K562 (cell line): Measurements from ENCODE around the gene ASS1. TPM values are rescaled to one million over a fixed set of nuclear protein-coding genes. Genes with fewer than 3 reads are reported as not detected.

Source experiments
- ATAC-seq: fragments of 200-7000 bp; cut with Tn5 transposase; 3 replicates; pipeline ENCODE4 v1.9.1; 2020; ENCODE audit warnings: moderate library complexity
- BruUV-seq: library from RNA; stranded (reverse); fragments of 400-500 nt; replicated peaks from 2 replicates; lab custom pipeline; 2021; lab: Mats Ljungman, UMichigan
- CTCF ChIA-PET: fragments of 300-600 bp; formaldehyde crosslinking; extraction: SDS; loops from one replicate; lab custom pipeline; 2021; ENCODE audit warnings: low intra/inter-chr PET ratio; lab: Yijun Ruan, JAX
- POLR2A ChIA-PET: fragments of 300-600, 350-650 bp; sonication (Branson Sonifier 250); formaldehyde crosslinking; extraction: SDS; loops from one replicate; lab custom pipeline; 2021; ENCODE audit warnings: antibody characterized with exemption, inconsistent platforms; lab: Yijun Ruan, JAX
- DNase-seq, 4 experiments: peaks; one replicate each; pipeline versions ENCODE4 v3.0.0 to v3.0.0-alpha.2; 2011 to 2018; ENCODE audit warnings: low spot score in 3 of 4, mixed read lengths in 3 of 4; ENCODE audit errors: extremely low read depth in 1 of 4
- FAIRE-seq: peaks from 2 replicates; lab custom pipeline; 2011; peaks lifted over from hg19 to GRCh38; lab: Jason Lieb, UNC
- H2AFZ ChIP-seq: 2 replicates; pipeline ENCODE4 v1.6.0; 2011; ENCODE audit warnings: low read depth, low read length, control low read depth, inconsistent platforms
- H3K27ac ChIP-seq: fragments of 200-600 bp; 3 replicates; pipeline ENCODE4 v1.8.0; 2011; ENCODE audit warnings: low read depth, mild to moderate bottlenecking, control low read depth, inconsistent platforms, low read length, moderate library complexity, mixed read lengths; ENCODE audit errors: extremely low read depth
- H3K27me3 ChIP-seq, 2 experiments: fragments of 300-600 bp in 1 of 2; 2 replicates in 1 of 2; 3 replicates in 1 of 2; pipeline versions ENCODE4 v1.6.0 to v1.8.0; 2011; ENCODE audit warnings: inconsistent platforms in 2 of 2, low read length in 2 of 2, mild to moderate bottlenecking in 1 of 2, mixed read lengths in 1 of 2, moderate library complexity in 1 of 2; ENCODE audit not compliant: control insufficient read depth in 2 of 2, insufficient read depth in 2 of 2
- H3K36me3 ChIP-seq: fragments of 300-600 bp; 3 replicates; pipeline ENCODE4 v1.8.0; 2011; ENCODE audit warnings: mild to moderate bottlenecking, low read length, inconsistent platforms; ENCODE audit not compliant: control insufficient read depth, insufficient read depth
- H3K4me1 ChIP-seq, 2 experiments: fragments of 200-600 bp in 1 of 2; replicated peaks in 1 of 2; 2 replicates in 1 of 2; 3 replicates in 1 of 2; pipeline versions ENCODE4 v1.5.1 to v1.8.0; 2011; ENCODE audit warnings: inconsistent platforms in 2 of 2, low read length in 2 of 2, mild to moderate bottlenecking in 1 of 2, mixed read lengths in 1 of 2, moderate library complexity in 1 of 2; ENCODE audit not compliant: control insufficient read depth in 2 of 2, insufficient read depth in 2 of 2
- H3K4me2 ChIP-seq: 2 replicates; pipeline ENCODE4 v1.6.1; 2011; ENCODE audit warnings: low read length, control low read depth, inconsistent platforms, mixed read lengths; ENCODE audit not compliant: insufficient read depth
- H3K4me3 ChIP-seq: fragments of 200-600 bp; sonication (generic), shearing (Covaris generic); 2 replicates; pipeline ENCODE4 v1.5.1; 2016; ENCODE audit warnings: control low read depth, inconsistent platforms
- H3K79me2 ChIP-seq: fragments of 200-600 bp; 3 replicates; pipeline ENCODE4 v1.8.0; 2011; ENCODE audit warnings: low read length, inconsistent platforms; ENCODE audit not compliant: control insufficient read depth, insufficient read depth
- H3K9ac ChIP-seq, 2 experiments: 2 replicates each; pipeline versions ENCODE4 v1.6.0 to v1.6.1; 2011; ENCODE audit warnings: low read depth in 2 of 2, low read length in 2 of 2, control low read depth in 1 of 2, inconsistent platforms in 1 of 2, mild to moderate bottlenecking in 1 of 2, mixed read lengths in 1 of 2; ENCODE audit not compliant: insufficient read depth in 1 of 2
- H3K9me1 ChIP-seq: one replicate; pipeline ENCODE4 v1.6.0; 2011; ENCODE audit warnings: inconsistent platforms, mild to moderate bottlenecking, low read length, moderate library complexity; ENCODE audit not compliant: control insufficient read depth, insufficient read depth
- H3K9me3 ChIP-seq: replicated peaks from 2 replicates; pipeline ENCODE4 v1.5.1; 2011; ENCODE audit warnings: low read depth, low read length, inconsistent platforms; ENCODE audit not compliant: control insufficient read depth, insufficient read depth
- H4K20me1 ChIP-seq: replicated peaks from 2 replicates; pipeline ENCODE4 v1.6.1; 2011; ENCODE audit warnings: low read length, inconsistent platforms, mixed read lengths; ENCODE audit not compliant: control insufficient read depth, insufficient read depth
- CBFA2T2 ChIP-seq: fragments of 450-650 bp; conservative IDR thresholded peaks from 2 replicates; pipeline ENCODE4 v1.6.1; 2017; ENCODE audit warnings: mild to moderate bottlenecking
- HES1 ChIP-seq: fragments of 450-650 bp; IDR thresholded peaks from 2 replicates; pipeline ENCODE4 v1.6.1; 2016; ENCODE audit warnings: low read depth, mild to moderate bottlenecking, moderate library complexity
- POLR2G ChIP-seq: fragments of 200-400 bp; formaldehyde crosslinking; IDR thresholded peaks from 2 replicates; pipeline ENCODE4 v1.6.1; 2017; ENCODE audit warnings: low read depth, mild to moderate bottlenecking, antibody characterized with exemption, low read length, moderate library complexity
- RAD51 ChIP-seq: fragments of 450-650 bp; IDR thresholded peaks from 2 replicates; pipeline ENCODE4 v1.7.1; 2016; ENCODE audit warnings: low read depth, mild to moderate bottlenecking, borderline replicate concordance
- RBFOX2 ChIP-seq: fragments of 200-400 bp; formaldehyde crosslinking; IDR thresholded peaks from 2 replicates; pipeline ENCODE4 v1.6.1; 2017; ENCODE audit warnings: low read depth, mild to moderate bottlenecking, low read length, moderate library complexity
- TFAP4 ChIP-seq: sonication (generic); formaldehyde crosslinking; IDR thresholded peaks from 2 replicates; pipeline ENCODE4 v1.8.0; 2022; ENCODE audit warnings: missing genetic modification reagents, mild to moderate bottlenecking, moderate library complexity, borderline replicate concordance
- WGBS: fragments of 100-300 bp; shearing (Covaris generic); methylation state at CpG from one replicate; pipeline ENCODE4 v1.1.6; 2016; ENCODE audit warnings: low coverage, mixed read lengths; ENCODE audit not compliant: insufficient coverage; ENCODE audit errors: missing lambda C conversion rate; 5-methylcytosine and 5-hydroxymethylcytosine counted together
- in situ Hi-C: fragments of 300-500 bp; cut with MboI; formaldehyde crosslinking; loops from 4 replicates; pipeline ENCODE4 v1.15.0; 2018; ENCODE audit warnings: inconsistent platforms, mixed read lengths
- intact Hi-C: fragments of 100-400 bp; cut with micrococcal nuclease; formaldehyde crosslinking; loops from 2 replicates; pipeline ENCODE4 v1.14.2; 2022
- polyA plus RNA-seq, 8 experiments: library from polyadenylated mRNA; depleted of rRNA in 4 of 8; stranded (reverse) in 5 of 8; unstranded in 3 of 8; fragments of >200 nt; fragmentation: Nextera tagmentation in 2 of 8; fragmentation: Illumina TruSeq in 1 of 8; extraction: Ambion mirVana in 2 of 8; extraction: Trizol in 1 of 8; gene quantifications; 2 replicates each; pipeline versions ENCODE4 v1.2.1 to v1.2.3, GENCODE V29; 2011 to 2014; ENCODE audit warnings: inconsistent platforms in 1 of 8, missing spikeins in 1 of 8
- total RNA-seq, 7 experiments: library from RNA; depleted of rRNA in 6 of 7; stranded (reverse); fragments of >200 nt in 6 of 7; fragmentation: Illumina TruSeq in 2 of 7; extraction: Trizol in 2 of 7; gene quantifications; 2 replicates each; pipeline versions ENCODE4 v1.2.1 to v1.2.3, GENCODE V29; 2011 to 2021; ENCODE audit warnings: low replicate concordance in 1 of 7
- TF ChIP-seq, protein P1 (sequence below): fragments of 450-650 bp; IDR thresholded peaks from 2 replicates; pipeline ENCODE4 v1.6.1; 2016; ENCODE audit warnings: mild to moderate bottlenecking, moderate library complexity

Gene ASS1
- total and polyA plus RNA-seq, 9 of the 15 experiments (the other 6 are each of a cell fraction or from before 2014, with no cell fraction given) = 1.5 to 5.7 (median 3.7) TPM

DNA sequence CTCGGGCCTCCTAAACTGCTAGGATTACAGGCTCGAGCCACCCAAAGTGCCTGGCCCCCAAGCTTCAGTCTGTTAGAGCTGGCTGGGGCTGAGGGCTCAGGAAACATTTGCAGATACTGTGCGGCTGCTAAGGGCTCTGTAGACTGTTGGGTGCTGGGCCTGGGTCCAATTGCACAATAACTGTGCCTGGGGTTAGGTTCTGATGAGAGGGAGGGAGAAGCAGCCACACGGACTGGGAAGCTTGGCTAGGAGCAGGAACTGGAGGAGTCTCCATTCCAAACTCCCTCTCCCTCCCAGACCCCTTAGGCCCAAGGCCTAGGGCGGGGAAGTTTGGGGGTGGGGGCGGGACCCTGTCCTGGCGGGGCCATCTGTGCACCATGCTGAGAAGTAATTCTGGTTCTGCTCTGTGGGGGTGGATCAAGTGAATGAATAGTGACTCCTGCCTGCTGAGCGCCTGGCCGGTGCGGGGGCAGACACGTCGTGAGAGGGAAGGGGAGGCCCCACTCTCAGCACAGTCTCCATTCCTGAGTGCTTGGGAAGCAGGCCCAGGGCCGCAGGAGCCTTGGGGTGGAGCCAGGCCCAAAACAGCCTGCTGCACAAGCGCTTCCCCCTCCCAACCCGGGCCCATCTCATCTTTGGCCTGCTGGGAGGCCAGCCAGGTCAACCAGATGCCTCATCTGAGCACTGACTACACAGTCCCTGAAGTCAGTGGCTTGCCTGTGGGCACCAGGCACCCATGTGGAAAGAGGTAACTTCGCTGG is 1.5 kb downstream of the ASS1 start:
- POLR2A ChIA-PET = interaction anchor here (0.6 to 0.9 kb wide), 3 partner anchors 8 to 223 kb away, joined by 3 to 5 read pairs (median 3); no protein-coding TSS in a partner anchor
- peak; percentile 53 for ATAC-seq
- CTCF ChIA-PET = no interaction called here
- intact Hi-C loops = no loop called here
- H3K79me2 ChIP-seq = no peaks in the 10 kb centered on the region
- H3K9me3 ChIP-seq = no peaks in the 10 kb centered on the region
- peak; percentile 38 to 50 (median 45) for DNase-seq
- H3K4me2 ChIP-seq = no peak overlapping the region; the same call in 1 of the 2 replicates
- H2AFZ ChIP-seq = no peak overlapping the region
- H3K4me1 ChIP-seq = peaks cover 35 to 43% of the 10 kb centered on the region in 2 experiments
- H3K27ac ChIP-seq = no peak overlapping the region
- no peaks in the 10 kb centered on the region for H3K9me1 ChIP-seq
- 31% methylated on average over 7 of the region's 16 CpGs for WGBS
- H3K36me3 ChIP-seq = no peaks in the 10 kb centered on the region
- no peak overlapping the region for H3K9ac ChIP-seq
- in situ Hi-C loops = no loop called here
- H4K20me1 ChIP-seq = no peaks in the 10 kb centered on the region
- H3K4me3 ChIP-seq = no peak overlapping the region
- no peaks in the 10 kb centered on the region for H3K27me3 ChIP-seq
- FAIRE-seq = no peak
- no TSS peak for BruUV-seq
- TF ChIP-seq HES1 = no peak
- TF ChIP-seq, protein P1, sequence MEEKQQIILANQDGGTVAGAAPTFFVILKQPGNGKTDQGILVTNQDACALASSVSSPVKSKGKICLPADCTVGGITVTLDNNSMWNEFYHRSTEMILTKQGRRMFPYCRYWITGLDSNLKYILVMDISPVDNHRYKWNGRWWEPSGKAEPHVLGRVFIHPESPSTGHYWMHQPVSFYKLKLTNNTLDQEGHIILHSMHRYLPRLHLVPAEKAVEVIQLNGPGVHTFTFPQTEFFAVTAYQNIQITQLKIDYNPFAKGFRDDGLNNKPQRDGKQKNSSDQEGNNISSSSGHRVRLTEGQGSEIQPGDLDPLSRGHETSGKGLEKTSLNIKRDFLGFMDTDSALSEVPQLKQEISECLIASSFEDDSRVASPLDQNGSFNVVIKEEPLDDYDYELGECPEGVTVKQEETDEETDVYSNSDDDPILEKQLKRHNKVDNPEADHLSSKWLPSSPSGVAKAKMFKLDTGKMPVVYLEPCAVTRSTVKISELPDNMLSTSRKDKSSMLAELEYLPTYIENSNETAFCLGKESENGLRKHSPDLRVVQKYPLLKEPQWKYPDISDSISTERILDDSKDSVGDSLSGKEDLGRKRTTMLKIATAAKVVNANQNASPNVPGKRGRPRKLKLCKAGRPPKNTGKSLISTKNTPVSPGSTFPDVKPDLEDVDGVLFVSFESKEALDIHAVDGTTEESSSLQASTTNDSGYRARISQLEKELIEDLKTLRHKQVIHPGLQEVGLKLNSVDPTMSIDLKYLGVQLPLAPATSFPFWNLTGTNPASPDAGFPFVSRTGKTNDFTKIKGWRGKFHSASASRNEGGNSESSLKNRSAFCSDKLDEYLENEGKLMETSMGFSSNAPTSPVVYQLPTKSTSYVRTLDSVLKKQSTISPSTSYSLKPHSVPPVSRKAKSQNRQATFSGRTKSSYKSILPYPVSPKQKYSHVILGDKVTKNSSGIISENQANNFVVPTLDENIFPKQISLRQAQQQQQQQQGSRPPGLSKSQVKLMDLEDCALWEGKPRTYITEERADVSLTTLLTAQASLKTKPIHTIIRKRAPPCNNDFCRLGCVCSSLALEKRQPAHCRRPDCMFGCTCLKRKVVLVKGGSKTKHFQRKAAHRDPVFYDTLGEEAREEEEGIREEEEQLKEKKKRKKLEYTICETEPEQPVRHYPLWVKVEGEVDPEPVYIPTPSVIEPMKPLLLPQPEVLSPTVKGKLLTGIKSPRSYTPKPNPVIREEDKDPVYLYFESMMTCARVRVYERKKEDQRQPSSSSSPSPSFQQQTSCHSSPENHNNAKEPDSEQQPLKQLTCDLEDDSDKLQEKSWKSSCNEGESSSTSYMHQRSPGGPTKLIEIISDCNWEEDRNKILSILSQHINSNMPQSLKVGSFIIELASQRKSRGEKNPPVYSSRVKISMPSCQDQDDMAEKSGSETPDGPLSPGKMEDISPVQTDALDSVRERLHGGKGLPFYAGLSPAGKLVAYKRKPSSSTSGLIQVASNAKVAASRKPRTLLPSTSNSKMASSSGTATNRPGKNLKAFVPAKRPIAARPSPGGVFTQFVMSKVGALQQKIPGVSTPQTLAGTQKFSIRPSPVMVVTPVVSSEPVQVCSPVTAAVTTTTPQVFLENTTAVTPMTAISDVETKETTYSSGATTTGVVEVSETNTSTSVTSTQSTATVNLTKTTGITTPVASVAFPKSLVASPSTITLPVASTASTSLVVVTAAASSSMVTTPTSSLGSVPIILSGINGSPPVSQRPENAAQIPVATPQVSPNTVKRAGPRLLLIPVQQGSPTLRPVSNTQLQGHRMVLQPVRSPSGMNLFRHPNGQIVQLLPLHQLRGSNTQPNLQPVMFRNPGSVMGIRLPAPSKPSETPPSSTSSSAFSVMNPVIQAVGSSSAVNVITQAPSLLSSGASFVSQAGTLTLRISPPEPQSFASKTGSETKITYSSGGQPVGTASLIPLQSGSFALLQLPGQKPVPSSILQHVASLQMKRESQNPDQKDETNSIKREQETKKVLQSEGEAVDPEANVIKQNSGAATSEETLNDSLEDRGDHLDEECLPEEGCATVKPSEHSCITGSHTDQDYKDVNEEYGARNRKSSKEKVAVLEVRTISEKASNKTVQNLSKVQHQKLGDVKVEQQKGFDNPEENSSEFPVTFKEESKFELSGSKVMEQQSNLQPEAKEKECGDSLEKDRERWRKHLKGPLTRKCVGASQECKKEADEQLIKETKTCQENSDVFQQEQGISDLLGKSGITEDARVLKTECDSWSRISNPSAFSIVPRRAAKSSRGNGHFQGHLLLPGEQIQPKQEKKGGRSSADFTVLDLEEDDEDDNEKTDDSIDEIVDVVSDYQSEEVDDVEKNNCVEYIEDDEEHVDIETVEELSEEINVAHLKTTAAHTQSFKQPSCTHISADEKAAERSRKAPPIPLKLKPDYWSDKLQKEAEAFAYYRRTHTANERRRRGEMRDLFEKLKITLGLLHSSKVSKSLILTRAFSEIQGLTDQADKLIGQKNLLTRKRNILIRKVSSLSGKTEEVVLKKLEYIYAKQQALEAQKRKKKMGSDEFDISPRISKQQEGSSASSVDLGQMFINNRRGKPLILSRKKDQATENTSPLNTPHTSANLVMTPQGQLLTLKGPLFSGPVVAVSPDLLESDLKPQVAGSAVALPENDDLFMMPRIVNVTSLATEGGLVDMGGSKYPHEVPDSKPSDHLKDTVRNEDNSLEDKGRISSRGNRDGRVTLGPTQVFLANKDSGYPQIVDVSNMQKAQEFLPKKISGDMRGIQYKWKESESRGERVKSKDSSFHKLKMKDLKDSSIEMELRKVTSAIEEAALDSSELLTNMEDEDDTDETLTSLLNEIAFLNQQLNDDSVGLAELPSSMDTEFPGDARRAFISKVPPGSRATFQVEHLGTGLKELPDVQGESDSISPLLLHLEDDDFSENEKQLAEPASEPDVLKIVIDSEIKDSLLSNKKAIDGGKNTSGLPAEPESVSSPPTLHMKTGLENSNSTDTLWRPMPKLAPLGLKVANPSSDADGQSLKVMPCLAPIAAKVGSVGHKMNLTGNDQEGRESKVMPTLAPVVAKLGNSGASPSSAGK = 0 out of 2 replicates have a peak, but pooled peaks have one; percentile 17
- peak; percentile 50; the same call in 1 of the 2 replicates for TF ChIP-seq POLR2G
- no peak for TF ChIP-seq RAD51
- TF ChIP-seq RBFOX2 = peak; percentile 57
- TF ChIP-seq TFAP4 (CRISPR knock-in tag) = no peak; the same call in 1 of the 2 replicates
- TF ChIP-seq CBFA2T2 = no peak
